Breast epithelium (tissue), 4 donors: ENCODE measurements around the gene HGF. TPM values are rescaled to one million over a fixed set of nuclear protein-coding genes. Genes with fewer than 3 reads are reported as not detected.

Source experiments
- DNase-seq, 2 donors: peaks; one replicate each; pipeline ENCODE4 v3.0.0-alpha.2; 2019; ENCODE audit warnings: low spot score in 2 of 2
- H3K27ac ChIP-seq, 2 donors: fragments of 200-600 bp; sonication (generic) in 1 of 2; one replicate each; pipeline ENCODE4 v1.5.1; 2016 to 2019; ENCODE audit warnings: mild to moderate bottlenecking in 1 of 2
- H3K27me3 ChIP-seq, 2 donors: fragments of 200-600 bp; sonication (generic) in 1 of 2; one replicate each; pipeline versions ENCODE4 v1.5.1 to v1.6.0; 2017 to 2019; ENCODE audit warnings: control low read depth in 1 of 2, mild to moderate bottlenecking in 1 of 2
- H3K36me3 ChIP-seq: fragments of 200-600 bp; one replicate; pipeline ENCODE4 v1.5.1; 2019
- H3K4me1 ChIP-seq, 2 donors: fragments of 200-600 bp; sonication (generic); one replicate each; pipeline ENCODE4 v1.5.1; 2016 to 2019; ENCODE audit warnings: control low read depth in 1 of 2
- H3K4me3 ChIP-seq, 3 donors: fragments of 200-600 bp; sonication (generic); 1 replicate in 2 of 3; 2 replicates in 1 of 3; pipeline ENCODE4 v1.5.1; 2016 to 2019; ENCODE audit warnings: mild to moderate bottlenecking in 3 of 3, moderate library complexity in 2 of 3
- H3K9me3 ChIP-seq, 2 donors: fragments of 200-600 bp; sonication (generic) in 1 of 2; one replicate each; pipeline ENCODE4 v1.5.1; 2016 to 2019; ENCODE audit warnings: control low read depth in 1 of 2
- POLR2A ChIP-seq: fragments of 450-650 bp; IDR thresholded peaks from one replicate; pipeline ENCODE4 v1.6.1; 2016; ENCODE audit warnings: antibody characterized with exemption, mild to moderate bottlenecking, moderate library complexity
- POLR2AphosphoS5 ChIP-seq, 3 donors: sonication (generic); formaldehyde crosslinking; IDR thresholded peaks; one replicate each; pipeline ENCODE4 v1.6.1; 2017; ENCODE audit warnings: antibody characterized with exemption in 3 of 3
- intact Hi-C: fragments of 100-400 bp; cut with DNase I; formaldehyde crosslinking; loops from one replicate; pipeline ENCODE4 v1.15.1; 2023; ENCODE audit warnings: low total_unique reads
- total RNA-seq, 3 donors: library from RNA; depleted of rRNA; stranded (reverse); fragments of >200 nt; gene quantifications; one replicate each; pipeline ENCODE4 v1.1.0, GENCODE V29; 2016
- TF ChIP-seq, protein P1 (sequence below), 3 donors: fragments of 450-650 bp; IDR thresholded peaks; one replicate each; pipeline ENCODE4 v1.5.1; 2016 to 2017; ENCODE audit warnings: antibody characterized with exemption in 3 of 3, mild to moderate bottlenecking in 3 of 3, moderate library complexity in 3 of 3

The HGF gene
- total RNA-seq, 3 donors from 2014 or later: 8.5 to 15.7 (median 8.6) TPM

GRCh38 chr7:81665236-81665635 lies 104.6 kb downstream of the HGF start:
- intact Hi-C loops: no loop called here
- Histone ChIP-seq H3K27me3 (no peaks in the 10 kb centered on the region), H3K4me3 (no peak overlapping the region), H3K27ac (no peak overlapping the region), H3K9me3 (no peaks in the 10 kb centered on the region), H3K4me1 (no peaks in the 10 kb centered on the region), H3K36me3 (no peaks in the 10 kb centered on the region)
- no peak for TF ChIP-seq POLR2A
- DNase-seq: no peak

GRCh38 chr7:81664304-81664703 lies 105.5 kb downstream of the HGF start:
- Histone ChIP-seq H3K9me3 (no peaks in the 10 kb centered on the region), H3K4me1 (no peaks in the 10 kb centered on the region), H3K36me3 (no peaks in the 10 kb centered on the region), H3K27ac (no peak overlapping the region), H3K4me3 (no peak overlapping the region), H3K27me3 (no peaks in the 10 kb centered on the region)
- TF ChIP-seq, protein P1, sequence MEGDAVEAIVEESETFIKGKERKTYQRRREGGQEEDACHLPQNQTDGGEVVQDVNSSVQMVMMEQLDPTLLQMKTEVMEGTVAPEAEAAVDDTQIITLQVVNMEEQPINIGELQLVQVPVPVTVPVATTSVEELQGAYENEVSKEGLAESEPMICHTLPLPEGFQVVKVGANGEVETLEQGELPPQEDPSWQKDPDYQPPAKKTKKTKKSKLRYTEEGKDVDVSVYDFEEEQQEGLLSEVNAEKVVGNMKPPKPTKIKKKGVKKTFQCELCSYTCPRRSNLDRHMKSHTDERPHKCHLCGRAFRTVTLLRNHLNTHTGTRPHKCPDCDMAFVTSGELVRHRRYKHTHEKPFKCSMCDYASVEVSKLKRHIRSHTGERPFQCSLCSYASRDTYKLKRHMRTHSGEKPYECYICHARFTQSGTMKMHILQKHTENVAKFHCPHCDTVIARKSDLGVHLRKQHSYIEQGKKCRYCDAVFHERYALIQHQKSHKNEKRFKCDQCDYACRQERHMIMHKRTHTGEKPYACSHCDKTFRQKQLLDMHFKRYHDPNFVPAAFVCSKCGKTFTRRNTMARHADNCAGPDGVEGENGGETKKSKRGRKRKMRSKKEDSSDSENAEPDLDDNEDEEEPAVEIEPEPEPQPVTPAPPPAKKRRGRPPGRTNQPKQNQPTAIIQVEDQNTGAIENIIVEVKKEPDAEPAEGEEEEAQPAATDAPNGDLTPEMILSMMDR (IDR thresholded peaks at IDR 0.05): no peak
- TF ChIP-seq POLR2A: no peak
- TF ChIP-seq POLR2AphosphoS5 (IDR thresholded peaks at IDR 0.05): no peak
- intact Hi-C loops: no loop called here
- no peak for DNase-seq

- DNase-seq: no peak
- Histone ChIP-seq H3K9me3 (no peaks in the 10 kb centered on the region), H3K36me3 (no peaks in the 10 kb centered on the region), H3K27me3 (no peaks in the 10 kb centered on the region), H3K27ac (no peak overlapping the region), H3K4me1 (no peaks in the 10 kb centered on the region), H3K4me3 (no peak overlapping the region)
- intact Hi-C loops: no loop called here
- TF ChIP-seq POLR2AphosphoS5 (IDR thresholded peaks at IDR 0.05) (no peak), POLR2A (no peak)
- TF ChIP-seq, protein P1 (IDR thresholded peaks at IDR 0.05): no peak
Observed at GRCh38 chr7:81662531-81662930, 107.3 kb downstream of the HGF start.

- no peak for DNase-seq
- Histone ChIP-seq H3K9me3 (no peaks in the 10 kb centered on the region), H3K27ac (no peak overlapping the region), H3K36me3 (no peaks in the 10 kb centered on the region), H3K4me3 (no peak overlapping the region), H3K4me1 (no peaks in the 10 kb centered on the region), H3K27me3 (no peaks in the 10 kb centered on the region)
- intact Hi-C loops: no loop called here
- TF ChIP-seq, protein P1 (IDR thresholded peaks at IDR 0.05): no peak
Observed at GRCh38 chr7:81659697-81660395, 110.0 kb downstream of the HGF start.

- no peaks in the 10 kb centered on the region for H3K36me3 ChIP-seq
- H3K27me3 ChIP-seq: no peaks in the 10 kb centered on the region
- TF ChIP-seq POLR2AphosphoS5 (IDR thresholded peaks at IDR 0.05) (no peak), POLR2A (no peak)
- TF ChIP-seq, protein P1 (IDR thresholded peaks at IDR 0.05): no peak
- no peaks in the 10 kb centered on the region for H3K4me1 ChIP-seq
- no peak overlapping the region for H3K4me3 ChIP-seq
- peaks cover 0 to 5% of the 10 kb centered on the region in 2 donors for H3K9me3 ChIP-seq
- no peak for DNase-seq
- intact Hi-C loops: no loop called here
- H3K27ac ChIP-seq: no peak overlapping the region
Observed at GRCh38 chr7:81657551-81657950, 112.3 kb downstream of the HGF start.
